ENCODE data around the gene ST6GALNAC3.

- no peak for TF ChIP-seq CTCF (IDR thresholded peaks at IDR 0.05)
- no peak for TF ChIP-seq POLR2AphosphoS5 (IDR thresholded peaks at IDR 0.05)
- no peak for TF ChIP-seq POLR2A (IDR thresholded peaks at IDR 0.05)
These were observed 117.0 kb downstream of the ST6GALNAC3 start for GRCh38 chr1:76191561-76191960.
